IMR-90 (cell line): ENCODE results near the gene ETV6. TPM values are rescaled to one million over a fixed set of nuclear protein-coding genes. Genes with fewer than 3 reads are reported as not detected.

Experiments used
- ATAC-seq: fragments of 200-7000 bp; cut with Tn5 transposase; 2 replicates; pipeline ENCODE4 v1.9.1; 2020; ENCODE audit warnings: low read depth, mild to moderate bottlenecking, moderate library complexity
- BruUV-seq: library from RNA; stranded (reverse); fragments of 400-500 nt; replicated peaks from 2 replicates; lab custom pipeline; 2021; lab: Mats Ljungman, UMichigan
- CTCF ChIA-PET: fragments of 300-600 bp; formaldehyde crosslinking; extraction: SDS; loops from one replicate; lab custom pipeline; 2021; ENCODE audit warnings: antibody characterized with exemption; lab: Yijun Ruan, JAX
- POLR2A ChIA-PET: fragments of 300-600 bp; sonication (Branson Sonifier 250); formaldehyde crosslinking; loops from one replicate; lab custom pipeline; 2022; ENCODE audit warnings: antibody characterized with exemption; ENCODE audit not compliant: unreplicated experiment; lab: Charles Lee
- DNase-seq: peaks from one replicate; pipeline ENCODE4 v3.0.0; 2013
- H2AFZ ChIP-seq: replicated peaks from 2 replicates; pipeline ENCODE3; 2013; ENCODE audit warnings: low read length, mild to moderate bottlenecking; ENCODE audit not compliant: poor library complexity
- H2AK5ac ChIP-seq: 2 replicates; pipeline ENCODE4 v1.6.1; 2013; ENCODE audit warnings: low read depth, low read length, inconsistent platforms
- H2AK9ac ChIP-seq: replicated peaks from 2 replicates; pipeline ENCODE3; 2013; ENCODE audit warnings: mild to moderate bottlenecking, low read depth, low read length, moderate library complexity; ENCODE audit not compliant: poor library complexity
- H2BK120ac ChIP-seq: 2 replicates; pipeline ENCODE4 v1.6.1; 2013; ENCODE audit warnings: low read depth, low read length, inconsistent platforms
- H2BK15ac ChIP-seq: 3 replicates; pipeline ENCODE4 v1.6.1; 2013; ENCODE audit warnings: low read depth, low read length, inconsistent platforms
- H2BK20ac ChIP-seq: 2 replicates; pipeline ENCODE4 v1.6.1; 2013; ENCODE audit warnings: low read depth, mild to moderate bottlenecking, inconsistent platforms, low read length, moderate library complexity
- H2BK5ac ChIP-seq: 2 replicates; pipeline ENCODE4 v1.6.1; 2013; ENCODE audit warnings: mild to moderate bottlenecking, low read depth, low read length, inconsistent platforms; ENCODE audit not compliant: poor library complexity, severe bottlenecking
- H3K14ac ChIP-seq: replicated peaks from 2 replicates; pipeline ENCODE4 v1.6.1; 2013; ENCODE audit warnings: low read depth, low read length, inconsistent platforms
- H3K18ac ChIP-seq: 2 replicates; pipeline ENCODE4 v1.6.1; 2013; ENCODE audit warnings: low read depth, low read length, control low read depth
- H3K23ac ChIP-seq: 2 replicates; pipeline ENCODE4 v1.6.1; 2013; ENCODE audit warnings: low read depth, low read length, inconsistent platforms
- H3K27ac ChIP-seq: 2 replicates; pipeline ENCODE4 v1.5.1; 2013; ENCODE audit warnings: mild to moderate bottlenecking, control low read depth, low read length; ENCODE audit not compliant: insufficient read depth
- H3K27me3 ChIP-seq: 2 replicates; pipeline ENCODE4 v1.6.1; 2013; ENCODE audit warnings: low read length; ENCODE audit not compliant: control insufficient read depth, insufficient read depth
- H3K36me3 ChIP-seq: 2 replicates; pipeline ENCODE4 v1.6.1; 2013; ENCODE audit warnings: low read length, mixed read lengths; ENCODE audit not compliant: control insufficient read depth, insufficient read depth
- H3K4ac ChIP-seq: 2 replicates; pipeline ENCODE4 v1.6.1; 2013; ENCODE audit warnings: low read depth, low read length, inconsistent platforms
- H3K4me1 ChIP-seq: 2 replicates; pipeline ENCODE4 v1.6.1; 2013; ENCODE audit warnings: low read length, mixed read lengths; ENCODE audit not compliant: control insufficient read depth, insufficient read depth
- H3K4me2 ChIP-seq: 2 replicates; pipeline ENCODE4 v1.6.1; 2013; ENCODE audit warnings: low read depth, mild to moderate bottlenecking, control low read depth, low read length, moderate library complexity
- H3K4me3 ChIP-seq: 2 replicates; pipeline ENCODE4 v1.5.1; 2013; ENCODE audit warnings: low read depth, mild to moderate bottlenecking, control low read depth, low read length, moderate library complexity; ENCODE audit not compliant: insufficient read depth
- H3K56ac ChIP-seq: 2 replicates; pipeline ENCODE4 v1.6.1; 2013; ENCODE audit warnings: low read length, inconsistent platforms; ENCODE audit not compliant: insufficient read depth; ENCODE audit errors: extremely low read depth
- H3K79me1 ChIP-seq, 2 experiments: 2 replicates each; pipeline ENCODE4 v1.6.1; 2013; ENCODE audit warnings: low read length in 2 of 2, inconsistent platforms in 1 of 2, low read depth in 1 of 2
- H3K9ac ChIP-seq: 2 replicates; pipeline ENCODE4 v1.6.1; 2013; ENCODE audit warnings: low read depth, low read length, control low read depth
- H3K9me1 ChIP-seq: 2 replicates; pipeline ENCODE4 v1.6.1; 2013; ENCODE audit warnings: low read length, inconsistent platforms; ENCODE audit not compliant: insufficient read depth
- H3K9me3 ChIP-seq: 2 replicates; pipeline ENCODE4 v1.6.1; 2013; ENCODE audit warnings: low read length; ENCODE audit not compliant: control insufficient read depth, insufficient read depth
- H4K20me1 ChIP-seq: 2 replicates; pipeline ENCODE4 v1.6.1; 2013; ENCODE audit warnings: low read length, inconsistent platforms; ENCODE audit not compliant: insufficient read depth
- H4K5ac ChIP-seq: 2 replicates; pipeline ENCODE4 v1.6.1; 2013; ENCODE audit warnings: mild to moderate bottlenecking, low read depth, low read length, control low read depth
- H4K8ac ChIP-seq, 2 experiments: 2 replicates each; pipeline ENCODE4 v1.6.1; 2013; ENCODE audit warnings: low read depth in 2 of 2, low read length in 2 of 2, control low read depth in 1 of 2, inconsistent platforms in 1 of 2
- H4K91ac ChIP-seq: 2 replicates; pipeline ENCODE4 v1.6.1; 2013; ENCODE audit warnings: low read depth, low read length, inconsistent platforms; ENCODE audit not compliant: insufficient read depth
- CHD1 ChIP-seq: IDR thresholded peaks from 2 replicates; pipeline ENCODE4 v1.6.1; 2012; ENCODE audit warnings: low read depth, low read length, improper control_type of control experiment
- MAFK ChIP-seq: IDR thresholded peaks from 2 replicates; pipeline ENCODE4 v1.6.1; 2012; ENCODE audit warnings: low read depth, low read length, improper control_type of control experiment
- MAZ ChIP-seq: IDR thresholded peaks from 2 replicates; pipeline ENCODE4 v1.6.1; 2012; ENCODE audit warnings: low read depth, mild to moderate bottlenecking, low read length, improper control_type of control experiment, moderate library complexity, borderline replicate concordance
- POLR2A ChIP-seq: IDR thresholded peaks from 2 replicates; pipeline ENCODE4 v1.6.1; 2012; ENCODE audit warnings: mild to moderate bottlenecking, low read depth, low read length
- RCOR1 ChIP-seq: IDR thresholded peaks from 2 replicates; pipeline ENCODE4 v1.6.1; 2012; ENCODE audit warnings: mild to moderate bottlenecking, low read length, improper control_type of control experiment; ENCODE audit not compliant: insufficient replicate concordance
- SMC3 ChIP-seq: fragments of 150-350 bp; IDR thresholded peaks from 2 replicates; pipeline ENCODE4 v1.6.1; 2016; ENCODE audit warnings: low read depth, mild to moderate bottlenecking, antibody characterized with exemption, low read length, moderate library complexity
- whole genome bisulfite sequencing, 2 experiments: methylation state at CpG; one replicate each; pipeline versions ENCODE4 v1.1.5 to v1.1.7; 2013; ENCODE audit warnings: missing lambda C conversion rate in 2 of 2; ENCODE audit not compliant: insufficient read length in 1 of 2; ENCODE audit errors: extremely low coverage in 2 of 2; 5-methylcytosine and 5-hydroxymethylcytosine counted together
- dilution Hi-C: fragments of 300-500 bp; cut with HindIII; formaldehyde crosslinking; loops from one replicate; pipeline ENCODE4 v1.14.3; 2018; ENCODE audit warnings: low sequenced_read_pairs; ENCODE audit not compliant: unreplicated experiment
- in situ Hi-C: fragments of 300-500 bp; cut with MboI; formaldehyde crosslinking; loops from 3 replicates; pipeline ENCODE4 v1.14.3; 2019; ENCODE audit warnings: low sequenced_read_pairs, inconsistent platforms, mixed read lengths
- intact Hi-C: fragments of 100-400 bp; cut with micrococcal nuclease; formaldehyde crosslinking; loops from 2 replicates; pipeline ENCODE4 v1.10.0; 2022
- polyA plus RNA-seq, 3 experiments: library from polyadenylated mRNA; depleted of rRNA; stranded (reverse); fragments of >200 nt; gene quantifications; 2 replicates each; pipeline ENCODE4 v1.2.3, GENCODE V29; 2012; ENCODE audit warnings: low replicate concordance in 1 of 3
- total RNA-seq: library from RNA; depleted of rRNA; stranded (reverse); fragments of >200 nt; gene quantifications from 2 replicates; pipeline ENCODE4 v1.2.3, GENCODE V29; 2012

ETV6 gene
- total and polyA plus RNA-seq, 2 of the 4 experiments (the other 2 are of a cell fraction): 8.4 to 9.9 TPM

- Histone ChIP-seq H3K14ac (peak overlapping the region; percentile 73), H3K9me1 (peaks cover 11% of the 10 kb centered on the region; the same call in 1 of the 2 replicates), H4K91ac (peak overlapping the region; percentile 33), H3K4me2 (peak overlapping the region; percentile 74), H3K36me3 (no peaks in the 10 kb centered on the region), H3K23ac (peak overlapping the region; percentile 93), H3K4me1 (peaks cover 9% of the 10 kb centered on the region), H2BK120ac (peak overlapping the region; percentile 84), H2BK20ac (peak overlapping the region; percentile 60), H3K27me3 (no peaks in the 10 kb centered on the region), H3K79me1 (peaks cover 4 to 65% of the 10 kb centered on the region in 2 experiments), H2BK15ac (peak overlapping the region; percentile 61; the same call in 2 of the 3 replicates), H3K4me3 (peak overlapping the region; percentile 98), H3K56ac (peak overlapping the region; percentile 74; the same call in 1 of the 2 replicates), H3K4ac (peak overlapping the region; percentile 74), H3K9ac (peak overlapping the region; percentile 99), H3K9me3 (no peaks in the 10 kb centered on the region), H4K20me1 (peaks cover 25% of the 10 kb centered on the region), H3K18ac (peak overlapping the region; percentile 32), H2BK5ac (peak overlapping the region; percentile 97), H2AK9ac (peak overlapping the region; percentile 42), H2AFZ (peak overlapping the region; percentile 47), H2AK5ac (peak overlapping the region; percentile 21; the same call in 1 of the 2 replicates), H4K5ac (peak overlapping the region; percentile 67), H3K27ac (peak overlapping the region; percentile 72), H4K8ac (peak overlapping the region; percentile 60 to 87; a peak in 3 of 4 replicates)
- no TSS peak for BruUV-seq
- dilution Hi-C loops (no loop called here), in situ Hi-C loops (no loop called here), intact Hi-C loops (loop anchor here (2.0 to 10.0 kb wide), 4 partner anchors 55 to 682 kb away; no protein-coding TSS in a partner anchor)
- 0% methylated on average over 3 of the region's 16 CpGs; no CpG with 5 or more reads in 1 of the 2 experiments for WGBS, 2 experiments
- TF ChIP-seq RCOR1 (no peak), MAFK (0 out of 2 replicates have a peak, but pooled peaks have one; percentile 5), MAZ (no peak), SMC3 (no peak), POLR2A (peak; percentile 64; the same call in 1 of the 2 replicates), CHD1 (no peak)
- DNase-seq (peak; percentile 67), ATAC-seq (peak; percentile 33)
- POLR2A ChIA-PET: no interaction called here
- CTCF ChIA-PET: no interaction called here
Observed at GRCh38 chr12:11652351-11653040, 3.0 kb downstream of the ETV6 start.
